GM21360 (cell line): ENCODE data around the gene TAF12.
"Not testable (repeated sequence)": the region's sequence is repeated elsewhere in the genome, so short reads cannot be mapped to it uniquely, and the experiment has no call there.

ENCODE experiments used
- ATAC-seq: cut with Tn5 transposase; IDR thresholded peaks from one replicate; pipeline ENCODE4 v1.9.1; 2021; ENCODE audit warnings: mild to moderate bottlenecking, moderate library complexity; ENCODE audit not compliant: unreplicated experiment

TAF12 gene

GRCh38 chr1:28642847-28643635, at the start of gene TAF12:
Gene TAF12, minus strand, starts transcription at chr1:28643067. Its CDS starts 20,986 bp downstream, at chr1:28622081.
- peak; percentile 77 for ATAC-seq

- not testable (repeated sequence) for ATAC-seq
These were observed 48.8 kb upstream of the TAF12 start for GRCh38 chr1:28691627-28692026.

GRCh38 chr1:28684937-28685336, 42.1 kb upstream of the TAF12 start:
- ATAC-seq = no peak

- no peak for ATAC-seq
These were observed 40.0 kb upstream of the TAF12 start for GRCh38 chr1:28682840-28683239.

- no peak for ATAC-seq
These were observed 37.3 kb upstream of the TAF12 start for GRCh38 chr1:28680151-28680550.

- ATAC-seq = no peak
These were observed 33.0 kb upstream of the TAF12 start for GRCh38 chr1:28675924-28676257.

GRCh38 chr1:28672971-28673370, 30.1 kb upstream of the TAF12 start:
- ATAC-seq = not testable (repeated sequence)

GRCh38 chr1:28671254-28671780, 28.4 kb upstream of the TAF12 start:
- no peak for ATAC-seq

- ATAC-seq = peak; percentile 48
These were observed 26.3 kb upstream of the TAF12 start for GRCh38 chr1:28668956-28669723.

- ATAC-seq = peak; percentile 81
These were observed 25.5 kb upstream of the TAF12 start, which contains the start of gene GMEB1 for GRCh38 chr1:28668191-28668955. Gene GMEB1, plus strand, starts transcription at chr1:28668784. Its CDS starts 14,829 bp downstream, at chr1:28683613.

- ATAC-seq = no peak
These were observed 23.9 kb upstream of the TAF12 start for GRCh38 chr1:28666806-28667205.

- no peak for ATAC-seq
These were observed 21.1 kb upstream of the TAF12 start for GRCh38 chr1:28663871-28664470.

- no peak for ATAC-seq
These were observed 13.5 kb upstream of the TAF12 start for GRCh38 chr1:28656335-28656734.

- ATAC-seq = not testable (repeated sequence)
These were observed 12.8 kb upstream of the TAF12 start for GRCh38 chr1:28655448-28656311.

- ATAC-seq = not testable (repeated sequence)
These were observed 11.0 kb upstream of the TAF12 start for GRCh38 chr1:28653870-28654269.

GRCh38 chr1:28653063-28653462, 10.2 kb upstream of the TAF12 start:
- not testable (repeated sequence) for ATAC-seq

GRCh38 chr1:28648474-28649198, 5.8 kb upstream of the TAF12 start, which contains the start of gene RNU11:
Gene RNU11, plus strand, starts transcription at chr1:28648600.
- ATAC-seq = peak; percentile 62

GRCh38 chr1:28648008-28648473, 5.2 kb upstream of the TAF12 start:
- peak; percentile 63 for ATAC-seq

GRCh38 chr1:28646040-28646439, 3.2 kb upstream of the TAF12 start:
- ATAC-seq = no peak
